ENCODE results near the gene BHLHA9.

- TF ChIP-seq POLR2A (IDR thresholded peaks at IDR 0.05) (no peak), CTCF (IDR thresholded peaks at IDR 0.05) (no peak)
Measured at GRCh38 chr17:1300371-1300905, 30.2 kb downstream of the BHLHA9 start.
